ENCODE measurements around the gene TENM3. TPM values are rescaled to one million over a fixed set of nuclear protein-coding genes. Genes with fewer than 3 reads are reported as not detected.

Gene TENM3
- total RNA-seq, 4 donors from 2014 or later, result 29.8 to 58.5 (median 35.9) TPM

GRCh38 chr4:182236186-182236585 is 7.0 kb upstream of the TENM3 start:
- TF ChIP-seq CTCF (IDR thresholded peaks at IDR 0.05; ENCODE audit: low read depth), result no peak

GRCh38 chr4:182238355-182238931 is 4.8 kb upstream of the TENM3 start:
- no peak for TF ChIP-seq CTCF (IDR thresholded peaks at IDR 0.05; ENCODE audit: low read depth)

- TF ChIP-seq CTCF (IDR thresholded peaks at IDR 0.05; ENCODE audit: low read depth), result no peak
Measured at GRCh38 chr4:182240161-182241130, 2.8 kb upstream of the TENM3 start.

- TF ChIP-seq CTCF (IDR thresholded peaks at IDR 0.05; ENCODE audit: low read depth), result no peak
Measured at GRCh38 chr4:182242787-182243186, 415 bp upstream of the TENM3 start.

- no peak for TF ChIP-seq CTCF (IDR thresholded peaks at IDR 0.05; ENCODE audit: low read depth)
Measured at GRCh38 chr4:182245041-182245440, 1.8 kb downstream of the TENM3 start.

GRCh38 chr4:182245541-182246215 is 2.5 kb downstream of the TENM3 start:
- no peak for TF ChIP-seq CTCF (IDR thresholded peaks at IDR 0.05; ENCODE audit: low read depth)
